Osteoblast (primary cell): ENCODE measurements around the gene KRTAP10-6. TPM values are rescaled to one million over a fixed set of nuclear protein-coding genes. Genes with fewer than 3 reads are reported as not detected.

ENCODE experiments used
- DNase-seq: peaks from one replicate; pipeline ENCODE4 v3.0.0; 2011; ENCODE audit warnings: low spot score, mixed read lengths; ENCODE audit not compliant: insufficient read length; ENCODE audit errors: missing footprints
- H2AFZ ChIP-seq: 2 replicates; pipeline ENCODE4 v1.6.0; 2011; ENCODE audit warnings: mild to moderate bottlenecking, low read length
- H3K27ac ChIP-seq: 2 replicates; pipeline ENCODE4 v1.5.1; 2011; ENCODE audit warnings: mild to moderate bottlenecking, low read depth, low read length, moderate library complexity
- H3K27me3 ChIP-seq: 2 replicates; pipeline ENCODE4 v1.6.0; 2012; ENCODE audit warnings: mild to moderate bottlenecking, control low read depth, inconsistent platforms, low read length, moderate library complexity; ENCODE audit not compliant: insufficient read depth
- H3K36me3 ChIP-seq: 2 replicates; pipeline ENCODE4 v1.5.1; 2011; ENCODE audit warnings: mild to moderate bottlenecking, low read length, control low read depth, moderate library complexity; ENCODE audit not compliant: insufficient read depth
- H3K4me1 ChIP-seq: 2 replicates; pipeline ENCODE4 v1.5.1; 2011; ENCODE audit warnings: mild to moderate bottlenecking, low read length, control low read depth, moderate library complexity; ENCODE audit not compliant: insufficient read depth
- H3K4me2 ChIP-seq: 2 replicates; pipeline ENCODE4 v1.6.0; 2011; ENCODE audit warnings: mild to moderate bottlenecking, low read length; ENCODE audit not compliant: insufficient read depth
- H3K4me3 ChIP-seq: fragments of 200-600 bp; sonication (generic); 3 replicates; pipeline ENCODE4 v1.5.1; 2012; ENCODE audit warnings: mild to moderate bottlenecking, low read length, inconsistent platforms; ENCODE audit not compliant: insufficient read depth
- H3K79me2 ChIP-seq: 2 replicates; pipeline ENCODE4 v1.6.0; 2012; ENCODE audit warnings: mild to moderate bottlenecking, low read length, control low read depth, inconsistent platforms; ENCODE audit not compliant: insufficient read depth
- H3K9me3 ChIP-seq: 2 replicates; pipeline ENCODE4 v1.5.1; 2011; ENCODE audit warnings: low read depth, low read length, control low read depth
- H4K20me1 ChIP-seq: 2 replicates; pipeline ENCODE4 v1.6.0; 2012; ENCODE audit warnings: mild to moderate bottlenecking, low read length, control low read depth; ENCODE audit not compliant: insufficient read depth
- CTCF ChIP-seq: IDR thresholded peaks from 2 replicates; pipeline ENCODE4 v1.5.1; 2011; ENCODE audit warnings: mild to moderate bottlenecking, low read depth, low read length, moderate library complexity; ENCODE audit errors: extremely low read depth
- total RNA-seq: library from RNA; depleted of rRNA; stranded (reverse); fragments of >200 nt; gene quantifications from 2 replicates; pipeline ENCODE4 v1.2.3, GENCODE V29; 2012

Gene KRTAP10-6
- total RNA-seq, 1 donor: not detected

DNA sequence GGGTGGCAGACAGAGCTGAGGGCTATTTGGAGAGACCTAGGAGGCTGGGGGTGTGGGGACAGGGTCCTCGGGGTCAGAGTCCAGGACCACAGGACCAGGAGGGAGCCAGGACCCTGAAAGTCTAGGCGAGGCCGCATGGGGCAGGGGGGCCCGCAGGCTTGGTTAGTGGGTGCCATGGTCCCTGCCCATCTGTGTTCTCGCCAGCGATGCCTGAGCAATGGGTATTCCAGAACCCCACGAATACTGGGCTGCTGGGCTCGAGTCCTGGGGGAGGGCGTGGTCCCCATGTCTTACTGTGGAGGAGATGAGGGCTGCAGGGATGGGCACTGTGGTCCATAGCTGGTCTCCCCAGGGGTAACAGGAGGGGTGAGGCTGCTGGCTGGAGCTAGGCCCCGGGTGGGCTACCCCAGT, 2.0 kb downstream of the KRTAP10-6 start:
- TF ChIP-seq CTCF: no peak
- H4K20me1 ChIP-seq: no peaks in the 10 kb centered on the region
- no peaks in the 10 kb centered on the region for H3K79me2 ChIP-seq
- H3K4me1 ChIP-seq: no peaks in the 10 kb centered on the region
- H3K36me3 ChIP-seq: no peaks in the 10 kb centered on the region
- peaks cover 27% of the 10 kb centered on the region for H3K27me3 ChIP-seq
- H3K4me2 ChIP-seq: no peak overlapping the region
- H3K4me3 ChIP-seq: no peak overlapping the region
- DNase-seq: no peak
- H2AFZ ChIP-seq: no peak overlapping the region
- H3K27ac ChIP-seq: no peak overlapping the region
- H3K9me3 ChIP-seq: no peaks in the 10 kb centered on the region

DNA sequence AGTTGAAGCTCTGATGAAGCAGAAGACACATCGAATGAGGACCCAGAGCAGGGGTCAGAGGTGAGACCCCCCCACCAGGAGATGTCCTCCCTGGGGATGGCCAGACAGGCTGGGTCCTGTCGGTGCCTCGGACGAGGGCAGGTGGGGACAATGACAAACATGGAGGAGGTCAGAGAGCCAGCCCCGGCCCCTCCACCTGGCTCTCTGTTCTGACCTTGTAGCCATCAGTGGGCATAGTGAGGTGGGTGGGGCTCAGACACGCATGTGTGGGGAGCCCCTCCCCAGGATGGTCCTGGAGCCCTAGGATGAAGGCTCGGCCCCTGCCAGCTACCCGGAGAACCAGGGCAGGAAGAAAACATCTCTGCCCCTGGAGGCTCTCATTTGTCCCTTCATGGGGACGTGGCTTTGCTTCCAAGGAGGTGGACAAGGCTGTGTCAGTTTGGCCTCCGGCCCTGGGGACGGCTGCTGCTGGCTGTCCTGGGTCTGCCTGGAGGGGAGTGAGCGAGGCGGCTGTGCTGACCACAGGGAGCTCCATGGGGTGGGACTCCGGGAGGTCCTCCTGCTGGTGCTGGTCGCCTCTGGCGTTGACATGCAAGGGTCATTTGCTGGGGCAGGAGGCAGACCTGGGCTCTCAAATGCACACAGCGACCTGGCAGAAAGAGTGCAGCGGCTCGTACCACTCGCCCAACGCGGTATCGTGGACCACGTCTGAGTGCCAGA, 2.6 kb downstream of the KRTAP10-6 start:
- Histone ChIP-seq H3K27ac (no peak overlapping the region), H3K79me2 (no peaks in the 10 kb centered on the region), H3K4me2 (no peak overlapping the region), H4K20me1 (no peaks in the 10 kb centered on the region), H3K4me3 (no peak overlapping the region), H2AFZ (no peak overlapping the region), H3K9me3 (no peaks in the 10 kb centered on the region), H3K4me1 (no peaks in the 10 kb centered on the region), H3K36me3 (no peaks in the 10 kb centered on the region), H3K27me3 (peaks cover 23% of the 10 kb centered on the region)
- TF ChIP-seq CTCF: no peak
- no peak for DNase-seq

DNA sequence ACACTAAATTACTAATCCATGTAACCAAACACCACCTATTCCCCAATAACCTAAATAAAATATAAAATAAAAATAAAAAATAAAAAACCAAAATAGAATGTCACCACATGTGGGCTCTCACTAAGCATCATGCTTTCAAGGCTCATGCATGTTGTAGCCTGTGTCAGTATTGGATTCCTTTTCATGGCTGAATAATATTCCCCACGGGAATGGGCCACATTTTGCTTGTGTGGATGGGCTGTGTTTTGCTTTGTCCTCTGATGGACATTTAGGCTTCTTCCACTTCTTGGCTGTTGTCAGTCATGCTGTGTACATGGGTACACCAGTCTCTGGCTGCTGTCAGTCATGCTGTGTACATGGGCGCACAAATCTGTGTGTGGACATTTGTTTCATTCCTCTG, 3.2 kb downstream of the KRTAP10-6 start:
- Histone ChIP-seq H3K27ac (no peak overlapping the region), H2AFZ (no peak overlapping the region), H4K20me1 (no peaks in the 10 kb centered on the region), H3K36me3 (no peaks in the 10 kb centered on the region), H3K9me3 (no peaks in the 10 kb centered on the region), H3K4me2 (no peak overlapping the region), H3K4me1 (no peaks in the 10 kb centered on the region), H3K4me3 (no peak overlapping the region), H3K27me3 (peaks cover 18% of the 10 kb centered on the region), H3K79me2 (no peaks in the 10 kb centered on the region)
- TF ChIP-seq CTCF: no peak
- DNase-seq: no peak

DNA sequence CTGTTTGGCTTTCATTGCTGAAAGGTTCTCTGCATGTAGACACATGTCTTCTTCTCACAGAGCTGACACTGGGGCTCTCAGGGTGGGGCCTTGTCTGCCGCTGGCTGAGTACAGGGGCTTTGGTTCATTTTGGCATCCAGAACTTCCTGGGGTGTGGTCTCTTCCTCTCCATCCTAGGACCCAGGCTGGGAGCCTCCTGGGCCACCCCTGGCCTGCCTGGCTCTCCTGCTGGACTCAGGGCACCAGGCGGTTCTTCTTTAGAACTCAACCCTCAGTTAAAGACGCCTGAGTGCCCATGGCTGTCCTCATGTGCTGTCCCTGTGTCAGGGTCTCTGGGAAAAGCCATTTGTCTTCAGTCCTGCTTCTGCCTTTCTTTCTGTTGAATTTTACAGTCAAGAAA, 6.4 kb downstream of the KRTAP10-6 start:
- Histone ChIP-seq H3K27ac (no peak overlapping the region), H3K36me3 (no peaks in the 10 kb centered on the region), H4K20me1 (no peaks in the 10 kb centered on the region), H3K79me2 (no peaks in the 10 kb centered on the region), H2AFZ (no peak overlapping the region), H3K4me2 (no peak overlapping the region), H3K27me3 (no peaks in the 10 kb centered on the region), H3K4me1 (no peaks in the 10 kb centered on the region), H3K4me3 (no peak overlapping the region), H3K9me3 (no peaks in the 10 kb centered on the region)
- DNase-seq: no peak
- TF ChIP-seq CTCF: no peak
